HUDEP-2 (cell line): Measurements from ENCODE around the gene IQCN.

ENCODE experiments used
- DNase-seq, 76 experiments: peaks; one replicate each; lab custom pipeline; 2025; ENCODE audit not compliant: unreplicated experiment in 76 of 76; lab: John Stamatoyannopoulos, UW

Gene IQCN

DNA sequence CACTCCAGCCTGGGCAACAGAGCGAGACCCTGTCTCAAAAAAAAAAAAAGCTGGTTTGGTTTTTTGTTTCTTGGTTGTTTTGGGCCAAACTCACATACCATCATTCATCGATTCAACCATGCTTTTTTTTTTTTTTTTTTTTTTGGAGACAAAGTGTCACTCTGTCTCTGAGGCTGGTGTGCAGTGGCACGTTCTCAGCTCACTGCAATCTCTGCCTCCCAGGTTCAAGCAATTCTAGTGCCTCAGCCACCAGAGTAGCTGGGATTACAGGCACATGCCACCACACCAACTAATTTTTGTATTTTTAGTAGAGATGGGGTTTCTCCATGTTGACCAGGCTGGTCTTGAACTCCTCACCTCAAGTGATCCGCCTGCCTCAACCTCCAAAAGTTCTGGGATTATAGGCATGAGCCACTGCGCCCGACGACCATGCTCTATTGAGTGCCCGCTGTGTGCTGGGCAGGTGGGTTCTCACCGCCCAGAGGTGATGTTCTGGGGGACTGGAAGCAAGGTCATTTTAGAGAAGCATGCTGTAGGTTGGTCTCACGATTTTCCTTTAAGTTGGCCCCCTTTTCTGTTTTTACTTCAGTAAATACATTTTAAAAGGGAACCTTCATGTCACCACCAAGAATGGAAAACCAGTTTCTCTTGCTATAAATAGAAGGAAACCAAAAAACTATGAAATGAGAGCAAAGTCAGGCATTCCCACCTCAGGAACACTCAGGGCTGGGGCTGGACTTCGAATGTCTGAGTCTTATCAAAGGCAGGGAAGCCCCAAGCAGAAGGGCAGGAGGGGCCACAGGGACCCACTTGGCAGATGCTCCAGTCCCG is 15.4 kb upstream of the IQCN start:
- no peak for DNase-seq

GRCh38 chr19:18287836-18288772 is 13.9 kb upstream of the IQCN start:
- DNase-seq = no peak

- DNase-seq = no peak
Observed at GRCh38 chr19:18286973-18287635, 12.9 kb upstream of the IQCN start.

- DNase-seq = peak in 44 of 76 experiments; percentile 14 to 74 (median 38)
Observed at GRCh38 chr19:18284712-18285360, 10.6 kb upstream of the IQCN start.

DNA sequence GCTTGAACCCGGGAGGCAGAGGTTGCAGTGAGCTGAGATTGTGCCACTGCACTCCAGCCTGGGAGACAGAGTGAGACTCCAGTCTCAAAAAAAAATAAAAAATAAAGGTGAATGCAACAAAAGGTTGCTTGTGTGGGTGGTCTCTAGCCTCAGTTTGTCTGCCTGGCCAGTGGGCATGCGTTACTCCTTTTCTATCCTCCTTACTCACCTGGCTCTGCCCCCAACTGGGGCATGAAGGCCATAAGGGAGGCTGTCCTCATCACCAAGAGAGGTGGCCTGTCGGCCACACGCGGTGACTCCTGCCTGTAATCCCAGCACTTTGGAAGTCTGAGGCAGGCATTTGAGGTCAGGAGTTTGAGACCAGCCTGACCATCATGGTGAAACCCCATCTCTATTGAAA is 9.1 kb upstream of the IQCN start:
- no peak for DNase-seq

- DNase-seq = peak in 32 of 76 experiments; percentile 19 to 71 (median 45)
Observed at GRCh38 chr19:18282788-18283141, 8.5 kb upstream of the IQCN start.

DNA sequence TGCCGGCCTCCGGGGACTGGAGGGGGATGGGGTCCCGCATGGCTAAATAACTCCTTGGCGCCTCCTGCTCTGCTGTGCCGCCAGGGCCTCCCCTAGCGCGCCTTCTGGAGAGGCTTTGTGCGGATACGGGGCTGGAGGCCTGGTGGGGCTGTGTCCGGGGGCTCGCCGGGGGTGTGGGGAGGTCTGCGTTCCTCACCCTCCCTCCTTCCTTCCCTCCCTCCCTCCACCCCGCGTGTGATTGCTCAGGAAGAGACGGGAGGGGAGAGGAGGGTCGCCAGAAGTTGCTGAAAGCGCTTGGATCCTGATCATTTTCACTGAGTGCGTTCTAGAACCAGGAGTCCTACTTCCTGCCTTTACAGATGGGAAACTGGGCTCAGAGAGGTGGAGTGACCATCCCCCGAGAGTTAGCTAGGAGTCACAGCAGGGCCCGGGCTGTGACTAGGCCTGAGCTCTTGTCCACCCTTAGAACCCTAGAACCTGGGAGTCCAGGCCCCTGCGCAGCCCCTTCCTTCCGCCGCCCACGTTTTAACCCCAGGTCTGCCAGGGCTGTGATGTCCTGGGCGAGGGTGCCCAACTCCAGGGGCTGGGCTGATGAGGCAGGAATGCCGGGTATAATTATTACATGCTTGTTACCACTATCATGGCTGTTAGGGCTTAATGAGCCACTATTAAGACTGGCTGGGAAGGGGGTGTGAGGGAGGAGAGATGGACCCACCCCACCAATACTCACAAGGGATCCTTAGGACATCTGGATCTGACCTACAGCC is 8.0 kb upstream of the IQCN start:
- DNase-seq = peak in 14 of 76 experiments; percentile 46 to 96 (median 66)

GRCh38 chr19:18281082-18282020 is 7.1 kb upstream of the IQCN start, which contains the start of gene JUND:
TSS of gene JUND (minus strand) at chr19:18281622. CDS start at chr19:18281484, 138 bp downstream.
- peak in 75 of 76 experiments; percentile 83 to 100 (median 99) for DNase-seq

GRCh38 chr19:18280247-18281081 is 6.2 kb upstream of the IQCN start:
- peak in 65 of 76 experiments; percentile 21 to 86 (median 71) for DNase-seq

GRCh38 chr19:18279516-18280246 is 5.4 kb upstream of the IQCN start:
- DNase-seq = peak in 74 of 76 experiments; percentile 66 to 98 (median 94)

- no peak for DNase-seq
Observed at GRCh38 chr19:18279266-18279515, 4.9 kb upstream of the IQCN start.

DNA sequence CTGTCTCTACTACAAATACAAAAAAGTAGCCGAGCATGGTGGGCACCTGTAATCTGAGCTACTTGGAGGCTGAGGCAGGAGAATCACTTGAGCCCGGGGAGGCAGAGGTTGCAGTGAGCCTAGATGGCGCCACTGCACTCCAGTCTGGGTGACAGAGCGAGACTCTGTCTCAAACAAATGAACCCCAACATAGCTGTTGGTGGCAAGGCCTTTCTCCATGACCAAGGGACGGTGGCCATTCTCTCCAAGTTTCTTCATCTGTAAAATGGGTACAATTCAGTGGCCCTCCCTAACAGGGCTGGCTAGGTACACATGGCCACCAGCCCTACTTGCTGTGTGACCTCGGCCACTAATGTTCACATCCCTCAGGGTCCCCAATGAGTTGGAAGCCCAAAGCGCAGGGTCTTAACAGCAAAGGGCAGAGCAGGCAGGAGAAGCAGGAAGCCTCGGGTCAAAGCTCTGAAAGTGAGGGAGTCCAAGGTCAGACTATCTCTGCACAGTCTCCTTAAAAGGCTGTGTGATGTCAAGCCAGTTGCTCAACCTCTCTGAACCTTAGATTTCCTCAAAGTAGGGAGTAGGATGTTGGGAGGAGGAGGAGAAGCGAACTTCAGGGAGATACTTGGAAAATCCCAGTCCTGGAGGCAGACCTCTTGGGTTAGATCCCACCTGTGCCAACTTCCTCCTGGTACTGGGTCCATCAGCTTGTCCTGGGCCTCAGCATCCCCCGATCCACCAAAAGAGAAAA is 4.4 kb upstream of the IQCN start:
- DNase-seq = peak in 34 of 76 experiments; percentile 9 to 54 (median 33)

DNA sequence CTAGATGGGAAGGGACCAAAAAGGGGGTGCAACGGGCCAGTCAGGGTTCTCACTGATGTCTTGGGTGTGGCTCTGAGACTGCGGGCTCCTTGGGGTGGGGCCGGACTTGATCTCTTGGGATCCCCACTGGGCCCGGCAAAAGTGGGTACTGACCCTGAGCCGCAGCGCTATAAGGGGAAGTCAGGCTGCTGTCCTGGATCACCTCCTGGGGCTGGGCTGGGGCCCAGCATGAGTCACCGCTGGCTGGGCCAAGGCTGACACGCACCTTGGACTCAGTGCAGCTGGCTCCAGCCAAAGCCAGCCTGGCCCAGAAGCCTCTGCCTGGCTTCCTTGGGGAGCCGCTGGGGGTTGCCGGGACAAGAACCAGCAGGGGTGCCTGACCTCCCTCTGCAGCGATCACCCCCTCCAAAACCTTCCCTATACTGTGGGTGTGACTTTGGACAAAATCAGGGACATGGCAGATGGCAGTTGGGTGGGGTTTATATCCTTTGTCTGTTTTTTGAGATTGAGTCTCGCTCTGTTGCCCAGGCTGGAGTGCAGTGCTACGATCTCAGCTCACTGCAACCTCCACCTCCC is 617 bp upstream of the IQCN start:
- peak in 69 of 76 experiments; percentile 19 to 89 (median 67) for DNase-seq

DNA sequence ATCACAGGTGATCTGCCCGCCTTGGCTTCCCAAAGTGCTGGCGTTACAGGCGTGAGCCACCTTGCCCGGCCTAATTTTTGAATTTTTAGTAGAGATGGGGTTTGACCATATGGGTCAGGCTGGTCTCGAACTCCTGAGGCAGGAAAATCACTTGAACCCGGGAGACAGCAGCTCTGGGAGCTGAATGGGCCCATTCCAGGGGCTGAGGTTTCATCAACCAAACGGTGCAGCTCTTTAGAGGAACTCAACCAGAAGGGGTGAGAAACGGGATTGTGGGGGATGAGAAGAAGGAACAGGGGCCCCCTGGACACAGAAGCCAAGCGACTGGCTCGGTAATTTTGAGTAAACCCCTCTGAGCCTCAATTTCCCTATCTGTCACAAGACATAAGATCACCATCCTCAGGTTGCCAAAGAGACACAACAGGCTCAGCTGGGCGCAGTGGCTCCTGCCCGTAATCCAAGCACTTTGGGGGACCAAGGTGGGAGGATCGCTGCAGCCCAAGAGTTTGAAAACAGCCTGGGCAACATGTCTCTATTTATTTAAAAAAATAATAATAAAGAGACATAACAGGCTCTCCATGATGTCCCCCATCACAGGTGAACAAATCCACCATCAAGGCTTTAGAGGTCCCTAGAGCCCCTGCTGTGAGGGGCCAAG is 562 bp downstream of the IQCN start:
- no peak for DNase-seq

DNA sequence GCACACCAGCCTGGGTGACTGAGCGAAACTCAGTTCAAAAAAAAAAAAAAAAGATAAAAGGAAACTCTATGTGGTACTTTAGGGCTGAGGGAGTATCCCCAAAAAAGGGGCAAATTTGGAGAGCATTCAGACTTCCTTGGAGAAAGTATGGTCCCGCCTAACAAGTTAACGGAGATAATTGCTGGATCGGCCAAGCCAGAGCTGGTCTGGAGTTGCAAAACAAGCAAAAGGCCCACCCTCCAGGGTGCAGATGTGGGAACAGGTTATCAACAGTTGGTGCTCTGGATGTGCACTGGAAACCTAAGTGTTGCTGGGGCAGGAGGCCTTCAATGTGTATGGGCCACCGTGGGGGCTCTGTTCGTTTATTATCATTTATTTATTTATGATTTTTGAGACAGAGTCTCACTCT is 2.8 kb downstream of the IQCN start:
- DNase-seq = no peak

- no peak for DNase-seq
Observed at GRCh38 chr19:18270326-18270725, 3.9 kb downstream of the IQCN start.
